Measurements from ENCODE around the gene LCLAT1.

DNA sequence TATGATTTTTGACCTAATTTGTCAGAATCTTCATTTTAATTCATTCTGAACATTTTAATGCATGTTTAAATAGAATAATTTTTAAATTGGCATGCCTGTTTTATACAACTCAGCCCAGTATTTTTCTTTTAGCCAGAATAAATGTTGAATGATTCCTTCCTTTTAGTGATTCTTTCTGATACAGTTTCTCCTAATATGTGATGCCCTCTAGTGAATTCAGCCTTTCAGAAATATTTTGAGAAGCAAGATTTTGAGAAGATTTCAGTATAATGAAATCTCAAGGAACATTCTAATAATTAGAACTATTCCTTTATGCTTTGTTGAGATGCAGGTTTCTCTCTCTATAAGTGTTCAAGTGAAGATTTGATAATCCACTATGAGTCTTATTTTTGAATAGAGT lies 28.5 kb downstream of the LCLAT1 start:
- TF ChIP-seq POLR2AphosphoS5 (IDR thresholded peaks at IDR 0.05; ENCODE audit: borderline replicate concordance, low read depth, low read length) (no peak), EZH2 (IDR thresholded peaks at IDR 0.05) (no peak), FOXP2 (optimal IDR thresholded peaks at IDR 0.05; ENCODE audit: control extremely low read depth, extremely low read length, insufficient read depth) (no peak)

Measured in SK-N-MC (cell line).